Osteoblast (primary cell): ENCODE measurements around the gene MYO10. TPM values are rescaled to one million over a fixed set of nuclear protein-coding genes. Genes with fewer than 3 reads are reported as not detected.

Source experiments
- DNase-seq: peaks from one replicate; pipeline ENCODE4 v3.0.0; 2011; ENCODE audit warnings: low spot score, mixed read lengths; ENCODE audit not compliant: insufficient read length; ENCODE audit errors: missing footprints
- H2AFZ ChIP-seq: 2 replicates; pipeline ENCODE4 v1.6.0; 2011; ENCODE audit warnings: mild to moderate bottlenecking, low read length
- H3K27ac ChIP-seq: 2 replicates; pipeline ENCODE4 v1.5.1; 2011; ENCODE audit warnings: mild to moderate bottlenecking, low read depth, low read length, moderate library complexity
- H3K27me3 ChIP-seq: 2 replicates; pipeline ENCODE4 v1.6.0; 2012; ENCODE audit warnings: mild to moderate bottlenecking, control low read depth, inconsistent platforms, low read length, moderate library complexity; ENCODE audit not compliant: insufficient read depth
- H3K36me3 ChIP-seq: 2 replicates; pipeline ENCODE4 v1.5.1; 2011; ENCODE audit warnings: mild to moderate bottlenecking, low read length, control low read depth, moderate library complexity; ENCODE audit not compliant: insufficient read depth
- H3K4me1 ChIP-seq: 2 replicates; pipeline ENCODE4 v1.5.1; 2011; ENCODE audit warnings: mild to moderate bottlenecking, low read length, control low read depth, moderate library complexity; ENCODE audit not compliant: insufficient read depth
- H3K4me2 ChIP-seq: 2 replicates; pipeline ENCODE4 v1.6.0; 2011; ENCODE audit warnings: mild to moderate bottlenecking, low read length; ENCODE audit not compliant: insufficient read depth
- H3K4me3 ChIP-seq: fragments of 200-600 bp; sonication (generic); 3 replicates; pipeline ENCODE4 v1.5.1; 2012; ENCODE audit warnings: mild to moderate bottlenecking, low read length, inconsistent platforms; ENCODE audit not compliant: insufficient read depth
- H3K79me2 ChIP-seq: 2 replicates; pipeline ENCODE4 v1.6.0; 2012; ENCODE audit warnings: mild to moderate bottlenecking, low read length, control low read depth, inconsistent platforms; ENCODE audit not compliant: insufficient read depth
- H3K9me3 ChIP-seq: 2 replicates; pipeline ENCODE4 v1.5.1; 2011; ENCODE audit warnings: low read depth, low read length, control low read depth
- H4K20me1 ChIP-seq: 2 replicates; pipeline ENCODE4 v1.6.0; 2012; ENCODE audit warnings: mild to moderate bottlenecking, low read length, control low read depth; ENCODE audit not compliant: insufficient read depth
- CTCF ChIP-seq: IDR thresholded peaks from 2 replicates; pipeline ENCODE4 v1.5.1; 2011; ENCODE audit warnings: mild to moderate bottlenecking, low read depth, low read length, moderate library complexity; ENCODE audit errors: extremely low read depth
- total RNA-seq: library from RNA; depleted of rRNA; stranded (reverse); fragments of >200 nt; gene quantifications from 2 replicates; pipeline ENCODE4 v1.2.3, GENCODE V29; 2012

MYO10 gene
- total RNA-seq, 1 donor = 40.9 TPM

GRCh38 chr5:16869821-16870796 lies 66.0 kb downstream of the MYO10 start:
- Histone ChIP-seq H3K4me2 (no peak overlapping the region), H3K79me2 (peaks cover 83% of the 10 kb centered on the region), H3K27ac (peak overlapping the region; percentile 0), H2AFZ (no peak overlapping the region), H3K27me3 (no peaks in the 10 kb centered on the region), H3K36me3 (peaks cover 4% of the 10 kb centered on the region), H4K20me1 (peaks cover 28% of the 10 kb centered on the region), H3K4me1 (peaks cover 27% of the 10 kb centered on the region), H3K4me3 (no peak overlapping the region), H3K9me3 (no peaks in the 10 kb centered on the region)
- TF ChIP-seq CTCF = no peak
- DNase-seq = no peak

GRCh38 chr5:16867577-16867953 lies 68.5 kb downstream of the MYO10 start:
- Histone ChIP-seq H3K36me3 (peaks cover 3% of the 10 kb centered on the region), H3K4me1 (peaks cover 48% of the 10 kb centered on the region), H3K79me2 (peaks cover 88% of the 10 kb centered on the region), H3K27ac (no peak overlapping the region), H4K20me1 (peaks cover 43% of the 10 kb centered on the region), H3K4me3 (no peak overlapping the region), H3K4me2 (no peak overlapping the region), H2AFZ (no peak overlapping the region), H3K27me3 (no peaks in the 10 kb centered on the region), H3K9me3 (no peaks in the 10 kb centered on the region)
- DNase-seq = no peak
- TF ChIP-seq CTCF = no peak

GRCh38 chr5:16866795-16867576 lies 69.1 kb downstream of the MYO10 start:
- H2AFZ ChIP-seq = no peak overlapping the region
- H3K79me2 ChIP-seq = peaks cover 89% of the 10 kb centered on the region
- H3K36me3 ChIP-seq = peaks cover 3% of the 10 kb centered on the region
- no peak overlapping the region for H3K4me2 ChIP-seq
- no peak overlapping the region for H3K27ac ChIP-seq
- H3K4me1 ChIP-seq = peaks cover 45% of the 10 kb centered on the region
- no peaks in the 10 kb centered on the region for H3K27me3 ChIP-seq
- H3K4me3 ChIP-seq = no peak overlapping the region
- no peak for TF ChIP-seq CTCF
- no peak for DNase-seq
- no peaks in the 10 kb centered on the region for H3K9me3 ChIP-seq
- H4K20me1 ChIP-seq = peaks cover 44% of the 10 kb centered on the region

GRCh38 chr5:16866273-16866672 lies 69.8 kb downstream of the MYO10 start:
- Histone ChIP-seq H2AFZ (no peak overlapping the region), H3K36me3 (peaks cover 3% of the 10 kb centered on the region), H3K9me3 (no peaks in the 10 kb centered on the region), H3K4me1 (peaks cover 38% of the 10 kb centered on the region), H3K79me2 (peaks cover 93% of the 10 kb centered on the region), H3K4me3 (no peak overlapping the region), H3K27me3 (no peaks in the 10 kb centered on the region), H3K4me2 (no peak overlapping the region), H3K27ac (no peak overlapping the region), H4K20me1 (peaks cover 41% of the 10 kb centered on the region)
- no peak for TF ChIP-seq CTCF
- no peak for DNase-seq
